Neutrophil (primary cell): ENCODE data around the gene CFAP74.

Source experiments
- H3K27ac ChIP-seq: fragments of 200-600 bp; sonication (generic); 2 replicates; pipeline ENCODE4 v1.5.1; 2016; ENCODE audit warnings: mild to moderate bottlenecking, moderate library complexity
- H3K27me3 ChIP-seq: fragments of 200-600 bp; sonication (generic); 2 replicates; pipeline ENCODE4 v1.6.0; 2016; ENCODE audit warnings: mild to moderate bottlenecking
- H3K36me3 ChIP-seq: fragments of 200-600 bp; sonication (generic); 2 replicates; pipeline ENCODE4 v1.5.1; 2017
- H3K4me1 ChIP-seq, 2 experiments: fragments of 200-600 bp in 1 of 2; sonication (generic) in 1 of 2; 1 replicate in 1 of 2; 2 replicates in 1 of 2; pipeline versions ENCODE4 v1.5.1 to v1.6.1; 2013 to 2016; ENCODE audit warnings: low read depth in 1 of 2, low read length in 1 of 2, mild to moderate bottlenecking in 1 of 2, moderate library complexity in 1 of 2; ENCODE audit not compliant: control insufficient read depth in 1 of 2, insufficient read depth in 1 of 2
- H3K4me3 ChIP-seq, 2 experiments: fragments of 200-600 bp in 1 of 2; sonication (generic) in 1 of 2; 1 replicate in 1 of 2; 2 replicates in 1 of 2; pipeline ENCODE4 v1.5.1; 2013 to 2016; ENCODE audit warnings: low read depth in 1 of 2, low read length in 1 of 2, mild to moderate bottlenecking in 1 of 2, moderate library complexity in 1 of 2
- H3K9me3 ChIP-seq: fragments of 200-600 bp; sonication (generic); 2 replicates; pipeline ENCODE4 v1.5.1; 2016
- TF ChIP-seq, protein P1 (sequence below): fragments of 200-600 bp; sonication (generic); IDR thresholded peaks from 2 replicates; pipeline ENCODE4 v1.5.1; 2016; ENCODE audit warnings: antibody characterized with exemption

Gene CFAP74

GRCh38 chr1:1988061-1988945 is 15.3 kb downstream of the CFAP74 start:
- H3K27me3 ChIP-seq = peaks cover 34% of the 10 kb centered on the region

DNA sequence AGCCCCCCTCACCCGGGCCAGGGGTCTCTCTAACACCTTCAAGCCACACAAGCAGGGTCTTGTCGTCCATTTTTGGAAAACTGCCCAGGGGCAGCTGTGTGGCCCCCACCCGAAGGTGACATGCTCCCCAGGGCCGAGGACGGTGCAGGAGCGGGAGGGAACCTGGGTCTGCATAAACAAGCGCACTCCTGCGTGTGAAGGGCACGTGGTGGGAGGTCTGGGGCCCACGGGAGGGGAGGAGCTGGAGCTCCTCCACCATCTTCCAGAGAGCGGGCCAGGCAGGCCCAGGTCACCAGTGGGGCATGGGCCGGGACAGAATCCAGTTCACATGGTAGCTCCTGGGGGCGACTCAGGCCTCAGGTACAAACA is 16.5 kb downstream of the CFAP74 start:
- Histone ChIP-seq H3K4me1 (no peaks in the 10 kb centered on the region), H3K36me3 (no peaks in the 10 kb centered on the region), H3K27ac (no peak overlapping the region), H3K4me3 (no peak overlapping the region), H3K27me3 (peaks cover 34% of the 10 kb centered on the region), H3K9me3 (no peaks in the 10 kb centered on the region)
- TF ChIP-seq, protein P1, sequence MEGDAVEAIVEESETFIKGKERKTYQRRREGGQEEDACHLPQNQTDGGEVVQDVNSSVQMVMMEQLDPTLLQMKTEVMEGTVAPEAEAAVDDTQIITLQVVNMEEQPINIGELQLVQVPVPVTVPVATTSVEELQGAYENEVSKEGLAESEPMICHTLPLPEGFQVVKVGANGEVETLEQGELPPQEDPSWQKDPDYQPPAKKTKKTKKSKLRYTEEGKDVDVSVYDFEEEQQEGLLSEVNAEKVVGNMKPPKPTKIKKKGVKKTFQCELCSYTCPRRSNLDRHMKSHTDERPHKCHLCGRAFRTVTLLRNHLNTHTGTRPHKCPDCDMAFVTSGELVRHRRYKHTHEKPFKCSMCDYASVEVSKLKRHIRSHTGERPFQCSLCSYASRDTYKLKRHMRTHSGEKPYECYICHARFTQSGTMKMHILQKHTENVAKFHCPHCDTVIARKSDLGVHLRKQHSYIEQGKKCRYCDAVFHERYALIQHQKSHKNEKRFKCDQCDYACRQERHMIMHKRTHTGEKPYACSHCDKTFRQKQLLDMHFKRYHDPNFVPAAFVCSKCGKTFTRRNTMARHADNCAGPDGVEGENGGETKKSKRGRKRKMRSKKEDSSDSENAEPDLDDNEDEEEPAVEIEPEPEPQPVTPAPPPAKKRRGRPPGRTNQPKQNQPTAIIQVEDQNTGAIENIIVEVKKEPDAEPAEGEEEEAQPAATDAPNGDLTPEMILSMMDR = no peak

More at GRCh38 chr1:1988061-1988945, 15.3 kb downstream of the CFAP74 start:
- no peaks in the 10 kb centered on the region for H3K4me1 ChIP-seq
- H3K9me3 ChIP-seq = no peaks in the 10 kb centered on the region
- H3K36me3 ChIP-seq = no peaks in the 10 kb centered on the region
- TF ChIP-seq, protein P1 = no peak
- no peak overlapping the region for H3K27ac ChIP-seq
- no peak overlapping the region for H3K4me3 ChIP-seq

GRCh38 chr1:1986451-1987141 is 17.0 kb downstream of the CFAP74 start:
- Histone ChIP-seq H3K27me3 (peaks cover 34% of the 10 kb centered on the region), H3K9me3 (no peaks in the 10 kb centered on the region), H3K4me3 (no peak overlapping the region), H3K27ac (no peak overlapping the region), H3K36me3 (no peaks in the 10 kb centered on the region), H3K4me1 (no peaks in the 10 kb centered on the region)
- TF ChIP-seq, protein P1 = no peak

GRCh38 chr1:1985375-1986050 is 18.1 kb downstream of the CFAP74 start:
- H3K27ac ChIP-seq = no peak overlapping the region
- no peaks in the 10 kb centered on the region for H3K9me3 ChIP-seq
- TF ChIP-seq, protein P1 = no peak
- H3K4me1 ChIP-seq = no peaks in the 10 kb centered on the region
- no peak overlapping the region for H3K4me3 ChIP-seq
- H3K27me3 ChIP-seq = peaks cover 28% of the 10 kb centered on the region
- no peaks in the 10 kb centered on the region for H3K36me3 ChIP-seq

DNA sequence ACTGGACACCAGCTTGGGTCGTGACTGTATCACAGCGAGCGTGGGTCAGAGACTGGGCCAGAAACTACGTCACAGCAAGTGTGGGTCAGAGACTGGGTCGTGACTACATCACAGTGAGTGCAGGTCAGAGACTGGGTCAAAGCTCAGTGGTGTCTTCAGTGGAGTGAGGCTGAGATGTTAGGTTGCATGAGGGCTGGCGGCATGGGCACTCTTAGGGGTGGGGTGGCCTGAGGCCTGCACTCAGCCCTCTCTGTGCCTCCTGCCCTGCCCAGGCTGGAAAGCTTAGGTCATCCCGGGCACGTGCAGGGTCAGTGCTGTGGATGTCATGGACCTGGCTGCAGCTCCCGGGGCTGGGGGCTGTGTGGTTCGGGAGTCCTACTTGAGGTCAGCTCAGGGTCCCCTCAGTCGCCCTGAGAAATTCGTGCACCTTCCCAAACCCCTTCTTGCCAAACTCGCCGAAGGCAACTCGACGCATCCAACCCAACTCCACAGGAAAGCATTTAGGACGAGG is 19.0 kb downstream of the CFAP74 start:
- TF ChIP-seq, protein P1 = no peak
- Histone ChIP-seq H3K27me3 (peaks cover 19% of the 10 kb centered on the region), H3K9me3 (no peaks in the 10 kb centered on the region), H3K4me3 (no peak overlapping the region), H3K4me1 (no peaks in the 10 kb centered on the region), H3K27ac (no peak overlapping the region), H3K36me3 (no peaks in the 10 kb centered on the region)
